MM.1S (cell line): ENCODE results near the gene BAK1.
A peak's percentile ranks its signal among the peaks of the same experiment; 100 is the strongest.

Source experiments
- DNase-seq: peaks from one replicate; pipeline ENCODE4 v3.0.0-alpha.2; 2015
- H2AFZ ChIP-seq: fragments of 300-600 bp; sonication (generic); 2 replicates; pipeline ENCODE4 v1.6.0; 2016; ENCODE audit warnings: antibody characterized with exemption, low read length
- H3F3A ChIP-seq: fragments of 300-600 bp; sonication (generic); 2 replicates; pipeline ENCODE4 v1.6.1; 2016; ENCODE audit warnings: mild to moderate bottlenecking, antibody characterized with exemption, low read length, moderate library complexity, mixed read lengths; ENCODE audit not compliant: insufficient read depth
- H3K27ac ChIP-seq: fragments of 300-600 bp; sonication (generic); 2 replicates; pipeline ENCODE4 v1.5.1; 2016; ENCODE audit warnings: mild to moderate bottlenecking, low read length
- H3K27me3 ChIP-seq: fragments of 300-600 bp; sonication (generic); replicated peaks from 2 replicates; pipeline ENCODE4 v1.6.0; 2016; ENCODE audit warnings: low read length; ENCODE audit not compliant: insufficient read depth
- H3K36me3 ChIP-seq: fragments of 300-600 bp; sonication (generic); replicated peaks from 2 replicates; pipeline ENCODE4 v1.6.1; 2016; ENCODE audit warnings: mild to moderate bottlenecking, low read length, mixed read lengths; ENCODE audit not compliant: insufficient read depth
- H3K4me1 ChIP-seq: fragments of 300-600 bp; sonication (generic); 2 replicates; pipeline ENCODE4 v1.6.1; 2016; ENCODE audit warnings: low read length, mixed read lengths
- H3K4me2 ChIP-seq: fragments of 300-600 bp; sonication (generic); 2 replicates; pipeline ENCODE4 v1.6.0; 2016; ENCODE audit warnings: low read depth, low read length
- H3K4me3 ChIP-seq: fragments of 300-600 bp; sonication (generic); 2 replicates; pipeline ENCODE4 v1.5.1; 2016; ENCODE audit warnings: low read length, mixed read lengths
- H3K79me2 ChIP-seq: fragments of 300-600 bp; sonication (generic); 2 replicates; pipeline ENCODE4 v1.6.1; 2016; ENCODE audit warnings: mixed run types, low read length, mixed read lengths
- H3K9ac ChIP-seq: fragments of 300-600 bp; sonication (generic); 2 replicates; pipeline ENCODE4 v1.6.1; 2016; ENCODE audit warnings: low read length, mixed read lengths
- H3K9me2 ChIP-seq: fragments of 300-600 bp; sonication (generic); replicated peaks from 2 replicates; pipeline ENCODE4 v1.6.1; 2016; ENCODE audit warnings: mild to moderate bottlenecking, low read length, mixed read lengths; ENCODE audit not compliant: insufficient read depth
- H3K9me3 ChIP-seq: fragments of 300-600 bp; sonication (generic); replicated peaks from 2 replicates; pipeline ENCODE4 v1.6.1; 2016; ENCODE audit warnings: mild to moderate bottlenecking, low read length, mixed read lengths; ENCODE audit not compliant: insufficient read depth
- H4K20me1 ChIP-seq: fragments of 300-600 bp; sonication (generic); 2 replicates; pipeline ENCODE4 v1.6.1; 2016; ENCODE audit warnings: mild to moderate bottlenecking, low read length, moderate library complexity, mixed read lengths; ENCODE audit not compliant: insufficient read depth
- CTCF ChIP-seq: fragments of 300-600 bp; sonication (generic); IDR thresholded peaks from 2 replicates; pipeline ENCODE4 v1.5.1; 2016; ENCODE audit warnings: antibody characterized with exemption, low read length, mixed read lengths
- EZH2 ChIP-seq: fragments of 300-600 bp; sonication (generic); optimal IDR thresholded peaks from 2 replicates; pipeline ENCODE3; 2017; ENCODE audit warnings: low read depth, mild to moderate bottlenecking, antibody characterized with exemption, low read length, mixed read lengths
- EZH2phosphoT487 ChIP-seq: fragments of 300-600 bp; sonication (generic); IDR thresholded peaks from 2 replicates; pipeline ENCODE4 v1.6.1; 2018; ENCODE audit warnings: antibody characterized with exemption, low read length

BAK1 gene

DNA sequence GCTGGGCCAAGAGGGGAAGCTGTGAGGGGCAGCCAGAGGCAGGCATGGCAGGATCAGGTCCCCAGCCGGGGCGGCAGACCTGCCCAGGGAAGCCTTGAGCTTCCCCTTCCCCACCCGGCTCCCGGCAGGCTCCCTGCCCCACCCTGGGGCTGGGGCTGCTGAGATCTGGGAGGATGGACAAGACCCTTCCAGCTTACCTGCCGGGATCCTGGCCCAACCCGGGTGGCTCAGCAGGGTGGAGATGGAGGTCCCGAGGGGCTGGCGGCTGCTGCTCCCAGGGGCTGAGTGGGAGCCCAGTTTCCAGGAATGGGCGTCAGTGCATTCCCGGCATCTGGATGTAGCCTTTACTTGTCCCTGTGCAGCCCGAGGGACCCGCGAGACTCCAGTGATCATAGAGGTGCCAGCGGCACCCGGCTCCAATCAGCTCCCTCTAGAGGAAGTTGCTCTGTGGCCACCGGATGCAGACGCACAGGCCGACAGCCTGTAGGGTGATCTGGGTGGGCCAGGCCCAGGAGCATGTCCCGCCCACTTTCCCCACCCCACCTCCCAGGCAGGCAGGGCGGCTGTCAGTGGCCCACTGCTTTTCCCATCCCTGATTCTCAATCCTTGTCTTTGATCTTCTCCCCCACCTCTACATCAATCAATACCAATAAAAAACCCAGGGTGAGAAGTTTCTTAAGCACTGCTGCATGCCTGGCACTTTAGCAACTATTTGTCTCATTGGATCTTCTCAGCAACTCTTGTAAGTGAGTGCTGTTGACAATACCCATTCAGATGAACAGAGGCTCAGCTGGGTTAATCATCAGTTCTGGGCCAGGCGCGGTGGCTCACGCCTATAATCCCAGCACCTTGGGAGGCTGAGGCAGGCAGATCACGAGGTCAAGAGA, at the start of gene BAK1:
Gene BAK1 (minus strand): TSS at position 449 of the 887 bp plus-strand sequence. CDS start 2,672 bp downstream, outside the sequence.
- Histone ChIP-seq H3K9ac (peak within 1 kb of the TSS; percentile 97), H3K27ac (peak within 1 kb of the TSS; percentile 77), H4K20me1 (no peaks in the 10 kb centered on the region), H2AFZ (peak within 1 kb of the TSS; percentile 61), H3K27me3 (no peaks in the 10 kb centered on the region), H3F3A (peaks cover 15% of the 10 kb centered on the region; the same call in 1 of the 2 replicates), H3K9me2 (no peaks in the 10 kb centered on the region), H3K4me1 (peaks cover 15% of the 10 kb centered on the region), H3K4me2 (peak within 1 kb of the TSS; percentile 91), H3K36me3 (no peaks in the 10 kb centered on the region), H3K4me3 (peak within 1 kb of the TSS; percentile 100), H3K9me3 (no peaks in the 10 kb centered on the region), H3K79me2 (peaks cover 45% of the 10 kb centered on the region)
- peak; percentile 89 for DNase-seq
- TF ChIP-seq EZH2 (no peak), EZH2phosphoT487 (no peak), CTCF (peak; percentile 47)

- Histone ChIP-seq H3K4me1 (peaks cover 40% of the 10 kb centered on the region), H2AFZ (no peak overlapping the region), H4K20me1 (no peaks in the 10 kb centered on the region), H3K9me2 (no peaks in the 10 kb centered on the region), H3K9ac (peak overlapping the region; percentile 22; the same call in 1 of the 2 replicates), H3K79me2 (peaks cover 83% of the 10 kb centered on the region), H3K36me3 (no peaks in the 10 kb centered on the region), H3K9me3 (no peaks in the 10 kb centered on the region), H3F3A (peaks cover 32% of the 10 kb centered on the region), H3K27me3 (no peaks in the 10 kb centered on the region), H3K4me2 (peak overlapping the region; percentile 44; the same call in 1 of the 2 replicates), H3K4me3 (peak overlapping the region; percentile 17), H3K27ac (peak overlapping the region; percentile 85)
- TF ChIP-seq EZH2phosphoT487, result no peak
- no peak for TF ChIP-seq EZH2
- TF ChIP-seq CTCF, result no peak
- peak; percentile 86 for DNase-seq
Measured at GRCh38 chr6:33628401-33628964, 48.4 kb upstream of the BAK1 start.

DNA sequence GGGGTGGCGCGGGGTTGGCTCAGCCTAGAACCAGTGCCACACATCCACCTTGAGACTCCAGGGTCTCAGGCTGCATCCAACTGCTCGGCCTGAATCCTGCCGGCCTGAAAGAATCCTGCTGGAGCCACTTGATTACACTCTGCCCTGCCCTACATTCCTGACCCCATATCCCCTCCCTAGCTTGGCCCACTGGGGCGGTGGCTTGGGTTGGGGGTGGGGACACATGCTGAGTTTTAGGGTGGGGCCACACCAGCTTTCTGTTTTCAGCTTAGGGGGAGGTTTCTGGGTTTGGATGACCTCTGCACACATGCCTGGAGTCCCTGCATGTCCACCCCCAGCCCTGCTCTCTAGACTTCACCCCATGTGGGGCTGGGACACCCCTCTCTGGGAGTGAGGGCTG, 47.8 kb upstream of the BAK1 start:
- peak overlapping the region; percentile 44 for H3K4me2 ChIP-seq

More for the DNA sequence above, 47.8 kb upstream of the BAK1 start:
- Histone ChIP-seq H3K9ac (peak overlapping the region; percentile 22), H3F3A (peaks cover 29% of the 10 kb centered on the region), H2AFZ (no peak overlapping the region), H3K27me3 (no peaks in the 10 kb centered on the region), H3K79me2 (peaks cover 84% of the 10 kb centered on the region), H3K9me3 (no peaks in the 10 kb centered on the region), H4K20me1 (no peaks in the 10 kb centered on the region), H3K4me1 (peaks cover 40% of the 10 kb centered on the region), H3K4me3 (peak overlapping the region; percentile 17), H3K9me2 (no peaks in the 10 kb centered on the region), H3K36me3 (no peaks in the 10 kb centered on the region), H3K27ac (peak overlapping the region; percentile 85)
- no peak for DNase-seq
- no peak for TF ChIP-seq CTCF
- no peak for TF ChIP-seq EZH2
- no peak for TF ChIP-seq EZH2phosphoT487
